OCI-LY3 (cell line): ENCODE measurements around the gene ZNF408.

Experiments used
- EZH2phosphoT487 ChIP-seq: fragments of 200-600 bp; shearing (Covaris generic); IDR thresholded peaks from 2 replicates; pipeline ENCODE4 v1.6.1; 2018; ENCODE audit warnings: antibody characterized with exemption, mixed run types, low read depth
- TF ChIP-seq, protein P1 (sequence below): fragments of 200-600, 300-600 bp; sonication (generic); IDR thresholded peaks from 2 replicates; pipeline ENCODE4 v1.5.1; 2014; ENCODE audit warnings: antibody characterized with exemption, low read length, low read depth

DNA sequence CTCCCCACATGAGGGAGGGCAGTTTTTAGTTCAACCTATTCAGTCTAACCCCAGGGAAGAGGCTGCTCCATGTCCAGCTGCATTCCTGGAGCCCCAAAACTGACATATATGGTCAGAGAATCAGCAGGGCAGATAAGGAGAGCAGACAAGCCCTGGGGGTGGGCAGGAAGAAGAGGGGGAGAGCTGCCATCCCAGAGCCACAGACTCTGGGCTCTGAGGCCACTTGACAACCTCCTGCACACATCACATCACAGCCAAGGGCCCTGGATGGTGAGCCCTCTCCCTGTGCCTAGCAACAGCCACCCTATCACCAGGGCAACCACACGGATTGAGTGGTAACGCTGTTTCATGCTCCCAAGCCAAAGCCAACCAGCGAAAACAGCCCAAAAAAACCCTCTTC, 3.5 kb upstream of the ZNF408 start:
- TF ChIP-seq, protein P1, sequence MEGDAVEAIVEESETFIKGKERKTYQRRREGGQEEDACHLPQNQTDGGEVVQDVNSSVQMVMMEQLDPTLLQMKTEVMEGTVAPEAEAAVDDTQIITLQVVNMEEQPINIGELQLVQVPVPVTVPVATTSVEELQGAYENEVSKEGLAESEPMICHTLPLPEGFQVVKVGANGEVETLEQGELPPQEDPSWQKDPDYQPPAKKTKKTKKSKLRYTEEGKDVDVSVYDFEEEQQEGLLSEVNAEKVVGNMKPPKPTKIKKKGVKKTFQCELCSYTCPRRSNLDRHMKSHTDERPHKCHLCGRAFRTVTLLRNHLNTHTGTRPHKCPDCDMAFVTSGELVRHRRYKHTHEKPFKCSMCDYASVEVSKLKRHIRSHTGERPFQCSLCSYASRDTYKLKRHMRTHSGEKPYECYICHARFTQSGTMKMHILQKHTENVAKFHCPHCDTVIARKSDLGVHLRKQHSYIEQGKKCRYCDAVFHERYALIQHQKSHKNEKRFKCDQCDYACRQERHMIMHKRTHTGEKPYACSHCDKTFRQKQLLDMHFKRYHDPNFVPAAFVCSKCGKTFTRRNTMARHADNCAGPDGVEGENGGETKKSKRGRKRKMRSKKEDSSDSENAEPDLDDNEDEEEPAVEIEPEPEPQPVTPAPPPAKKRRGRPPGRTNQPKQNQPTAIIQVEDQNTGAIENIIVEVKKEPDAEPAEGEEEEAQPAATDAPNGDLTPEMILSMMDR: no peak
- no peak for TF ChIP-seq EZH2phosphoT487
